LoVo (cell line): ENCODE results near the gene PLEKHB1.

ENCODE experiments used
- DNase-seq: peaks from one replicate; pipeline ENCODE4 v3.0.0-alpha.2; 2016; ENCODE audit warnings: low spot score

Gene PLEKHB1

GRCh38 chr11:73648121-73648520 lies 1.7 kb downstream of the PLEKHB1 start:
- no peak for DNase-seq

DNA sequence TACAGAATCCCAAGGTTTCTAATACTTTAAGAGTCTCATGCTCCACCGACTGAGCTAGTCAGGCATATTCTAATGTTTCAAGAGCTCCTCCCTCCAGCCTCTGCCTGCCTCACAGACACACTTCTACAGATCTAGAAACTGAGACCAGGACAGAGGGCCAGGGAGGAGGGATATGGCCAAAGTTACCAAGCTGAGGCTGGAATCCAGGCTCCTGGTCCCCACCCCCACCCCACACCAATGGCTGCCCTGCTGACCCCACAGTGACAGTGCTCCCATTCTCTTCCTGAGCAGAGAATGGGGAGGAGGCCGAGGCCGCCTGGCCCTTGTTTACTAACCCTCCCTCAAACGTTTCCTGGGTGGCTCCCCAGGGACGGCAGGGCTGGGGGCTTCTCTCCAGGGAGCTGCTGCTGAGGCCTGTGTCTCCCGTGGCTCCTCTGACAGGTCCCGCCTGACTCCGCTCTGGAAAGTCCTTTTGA lies 2.2 kb downstream of the PLEKHB1 start:
- no peak for DNase-seq

DNA sequence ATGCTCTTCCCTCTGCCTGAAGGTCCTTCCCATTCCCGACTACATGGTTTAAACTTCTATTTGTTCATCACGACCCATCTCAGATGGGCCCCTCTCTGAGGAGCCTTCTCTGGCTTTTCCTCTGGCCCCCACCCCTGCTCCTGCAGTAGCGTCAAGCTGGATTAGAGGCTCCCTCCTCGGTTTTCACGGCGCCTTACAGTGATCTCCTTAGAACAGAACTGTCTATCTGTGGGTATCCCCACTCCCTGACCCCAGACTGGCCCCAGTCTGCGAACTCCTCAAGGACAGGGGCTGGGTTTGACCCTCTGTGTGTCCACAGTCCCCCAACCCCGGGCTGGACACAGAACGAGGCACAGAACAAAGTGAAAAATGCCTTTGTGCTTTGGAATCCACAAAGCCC lies 2.8 kb downstream of the PLEKHB1 start:
- DNase-seq: no peak

GRCh38 chr11:73650400-73650799 lies 4.0 kb downstream of the PLEKHB1 start:
- no peak for DNase-seq

DNA sequence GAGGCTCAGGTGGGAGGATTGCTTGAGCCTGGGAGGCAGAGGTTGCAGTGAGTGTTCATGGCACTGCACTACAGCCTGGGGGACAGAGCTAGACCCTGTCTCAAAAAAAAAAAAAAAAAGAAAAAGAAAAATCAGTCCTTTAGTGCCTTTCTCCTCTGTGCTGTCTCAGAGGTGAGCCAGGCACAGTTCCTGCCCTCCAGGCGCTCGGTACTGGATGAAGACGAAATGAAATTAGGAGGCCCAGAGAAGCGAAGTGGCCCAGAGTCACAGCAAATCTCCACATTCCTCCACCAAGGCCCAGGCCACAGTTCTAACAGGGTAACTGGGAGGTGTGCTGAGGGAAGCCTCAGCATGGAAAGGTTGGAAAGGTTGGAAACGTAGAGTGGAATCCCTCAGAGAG lies 4.9 kb downstream of the PLEKHB1 start:
- no peak for DNase-seq

- DNase-seq: no peak
Measured at GRCh38 chr11:73651661-73652045, 5.3 kb downstream of the PLEKHB1 start.

GRCh38 chr11:73652046-73652730 lies 5.8 kb downstream of the PLEKHB1 start:
- no peak for DNase-seq

- no peak for DNase-seq
Measured at GRCh38 chr11:73652856-73653559, 6.6 kb downstream of the PLEKHB1 start.

DNA sequence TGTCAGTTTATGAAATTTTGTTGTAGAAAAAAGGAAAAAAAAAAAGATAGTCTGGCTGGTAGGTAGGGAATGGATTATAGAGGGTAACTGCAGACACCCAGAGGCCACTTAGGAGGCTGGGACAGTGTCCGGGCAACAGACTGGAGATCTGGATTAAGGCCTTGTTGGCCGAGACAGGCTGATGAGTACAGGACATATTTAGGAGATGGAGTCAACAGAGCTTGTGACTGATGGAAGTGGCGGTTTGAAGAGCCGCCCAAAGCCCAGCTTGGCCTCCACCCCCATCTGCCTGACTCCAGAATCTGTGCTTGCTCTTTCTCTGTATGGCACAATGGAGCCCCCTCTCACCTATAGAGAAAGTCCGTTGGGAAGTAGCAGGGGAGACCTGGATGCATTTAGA lies 7.6 kb downstream of the PLEKHB1 start:
- no peak for DNase-seq

DNA sequence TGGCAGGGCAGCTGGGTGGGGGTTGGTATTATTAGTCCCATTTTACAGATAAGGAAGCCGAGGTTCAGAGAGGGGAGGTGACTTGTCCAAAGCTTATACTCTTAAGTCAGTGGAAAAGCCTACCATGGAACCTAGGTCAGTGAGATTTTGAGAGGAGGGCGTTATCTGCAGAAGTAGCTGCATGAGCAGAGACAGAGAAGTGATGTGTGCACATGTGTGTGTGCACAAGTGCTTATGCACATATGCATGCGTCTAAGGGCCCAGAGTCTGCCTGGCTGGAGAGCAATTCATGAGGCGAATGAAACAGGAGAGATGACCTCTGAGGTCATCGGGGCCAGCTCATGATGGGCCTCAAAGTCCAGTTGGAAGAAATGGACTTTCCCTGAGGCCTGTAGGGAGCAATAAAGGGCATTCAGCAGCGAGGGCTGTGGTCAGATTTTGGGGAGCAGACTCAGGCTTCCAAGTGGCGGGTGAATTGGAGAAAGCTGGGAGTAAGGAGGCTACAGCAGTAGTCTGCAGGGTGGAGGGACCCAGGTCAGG lies 8.2 kb downstream of the PLEKHB1 start:
- DNase-seq: no peak

DNA sequence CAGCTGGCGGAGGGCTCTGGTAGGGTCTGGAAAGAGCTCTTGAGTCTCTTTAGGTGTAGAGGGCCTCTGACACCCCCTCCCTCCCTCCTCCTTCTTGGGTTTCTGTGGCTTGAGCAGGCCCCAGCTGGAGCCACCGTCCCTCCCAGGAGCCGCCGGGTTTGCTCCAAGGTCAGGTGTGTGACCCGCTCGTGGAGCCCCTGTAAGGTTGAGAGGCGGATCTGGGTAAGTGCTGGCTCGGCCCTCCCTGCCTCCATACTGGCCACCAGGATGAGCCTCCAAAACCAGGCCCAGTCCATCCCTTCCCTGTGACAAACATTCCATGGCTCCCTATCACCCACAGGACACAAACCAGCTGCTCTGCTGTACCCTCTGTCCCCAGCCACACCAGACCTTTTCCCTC lies 9.3 kb downstream of the PLEKHB1 start:
- no peak for DNase-seq

DNA sequence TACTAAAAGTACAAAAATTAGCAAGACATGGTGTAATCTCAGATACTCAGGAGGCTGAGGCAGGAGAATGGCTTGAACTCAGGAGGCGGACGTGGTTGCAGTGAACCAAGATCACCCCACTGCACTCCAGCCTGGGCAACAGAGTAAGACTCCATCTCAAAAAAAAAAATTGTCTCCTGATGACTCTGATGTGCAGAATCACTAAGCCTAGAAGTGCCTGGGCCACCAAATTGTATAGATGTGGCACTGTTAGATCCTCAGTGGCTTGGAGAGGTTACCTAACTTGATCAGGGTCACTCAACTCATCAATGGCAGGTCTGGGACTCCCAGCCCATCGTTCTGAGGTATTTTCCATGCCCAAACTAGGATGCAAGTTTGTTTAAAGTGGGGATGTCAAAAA lies 10.6 kb downstream of the PLEKHB1 start:
- DNase-seq: no peak

DNA sequence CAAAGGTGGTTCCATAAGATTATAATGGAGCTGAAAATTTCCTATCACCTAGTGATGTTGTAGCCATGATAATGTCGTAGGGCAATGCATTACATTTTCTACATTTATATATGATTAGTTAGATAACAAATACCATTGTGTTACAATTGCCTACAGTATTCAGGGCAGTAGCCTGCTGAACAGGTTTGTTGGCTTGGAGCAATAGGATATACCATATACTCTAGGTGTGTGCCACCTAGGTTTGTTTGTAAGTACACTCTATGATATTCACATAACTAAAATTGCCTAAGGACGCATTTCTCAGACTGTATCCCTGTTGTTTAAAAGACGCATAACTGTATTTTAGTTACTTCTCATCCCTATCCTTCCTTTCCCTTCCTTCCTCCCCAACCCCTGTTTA lies 13.6 kb downstream of the PLEKHB1 start:
- no peak for DNase-seq

DNA sequence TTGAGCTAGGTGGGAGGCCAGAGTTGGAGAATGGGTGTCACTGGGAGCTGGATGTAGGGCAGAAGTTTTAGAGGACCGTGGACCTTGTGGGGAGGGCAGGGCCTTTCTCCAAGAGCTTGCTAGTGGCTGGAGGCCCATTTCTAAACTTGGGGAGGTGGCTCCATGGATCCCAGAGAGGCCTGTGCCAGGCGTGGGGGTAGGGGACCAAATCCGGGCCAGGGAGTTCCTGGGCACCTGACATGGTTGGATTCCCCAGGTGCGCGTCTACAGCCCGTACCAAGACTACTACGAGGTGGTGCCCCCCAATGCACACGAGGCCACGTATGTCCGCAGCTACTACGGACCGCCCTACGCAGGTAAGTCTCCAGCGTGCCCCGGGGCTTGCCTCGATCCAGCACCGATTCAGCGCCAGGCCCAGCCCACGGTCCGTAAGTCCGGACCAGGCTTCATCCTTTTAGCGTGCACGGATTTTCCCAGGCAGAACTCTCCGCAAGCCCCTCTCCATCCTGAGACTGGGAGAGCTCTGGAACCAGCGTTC lies 14.2 kb downstream of the PLEKHB1 start:
- no peak for DNase-seq

DNA sequence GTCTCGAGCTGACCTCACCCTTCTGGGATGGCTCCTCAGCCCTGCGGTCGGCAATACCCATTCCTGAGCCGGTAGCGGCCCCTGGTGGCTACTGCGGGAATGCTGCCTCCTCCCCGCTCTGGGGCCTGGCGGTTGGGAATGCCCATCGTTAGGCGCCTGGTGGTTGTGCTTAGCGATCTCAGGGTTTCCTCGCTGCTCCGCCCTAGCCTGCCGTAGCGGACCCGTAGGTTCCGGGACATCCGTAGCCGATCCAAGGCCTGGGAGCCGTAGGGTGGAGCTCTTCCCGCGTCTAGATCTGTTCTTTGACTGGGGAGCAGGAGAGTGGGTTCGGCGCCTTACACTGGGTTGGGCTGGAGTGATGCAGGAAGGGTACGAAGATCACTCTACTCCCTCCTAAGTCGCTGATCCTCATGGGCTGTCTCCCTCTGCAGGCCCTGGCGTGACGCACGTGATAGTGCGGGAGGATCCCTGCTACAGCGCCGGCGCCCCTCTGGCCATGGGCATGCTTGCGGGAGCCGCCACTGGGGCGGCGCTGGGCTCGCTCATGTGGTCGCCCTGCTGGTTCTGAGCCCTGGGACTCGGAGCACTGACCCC lies 14.8 kb downstream of the PLEKHB1 start:
- DNase-seq: peak; percentile 82

DNA sequence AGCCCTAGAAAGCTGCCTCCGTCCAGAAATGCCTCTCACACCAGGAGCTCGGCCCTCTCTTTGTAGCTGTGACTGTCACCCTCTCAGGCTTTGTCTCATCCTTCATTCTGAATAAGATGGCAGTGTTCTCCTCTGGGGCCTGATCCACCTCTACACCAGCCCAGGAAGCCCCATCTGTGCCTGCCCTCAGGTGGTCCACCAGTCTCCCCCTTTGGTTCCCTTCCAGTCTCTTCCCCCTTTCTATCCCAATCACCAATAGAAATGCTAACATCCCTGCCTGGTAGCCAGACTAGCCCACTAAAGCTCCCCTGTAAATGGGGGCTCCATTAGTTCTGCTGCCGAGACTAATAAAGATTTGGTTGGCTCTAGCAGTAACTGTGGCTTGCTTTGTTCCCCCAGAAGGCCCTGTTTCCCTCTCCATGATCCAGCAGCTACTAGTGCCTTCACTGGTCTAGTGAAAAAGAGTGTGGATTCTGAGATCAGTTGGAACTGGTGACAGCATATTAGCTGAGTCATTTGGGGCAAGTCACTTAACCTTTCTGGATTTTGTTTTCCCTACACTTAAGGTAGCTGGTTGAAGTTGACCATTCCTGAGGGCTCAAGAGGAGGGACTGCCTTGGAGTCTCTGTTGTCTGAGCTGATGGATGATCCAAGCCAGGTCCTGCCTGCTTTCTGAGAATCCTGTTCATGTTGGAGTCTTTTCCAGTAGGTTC lies 16.2 kb downstream of the PLEKHB1 start:
- no peak for DNase-seq

GRCh38 chr11:73663604-73664495 lies 17.5 kb downstream of the PLEKHB1 start:
- no peak for DNase-seq

GRCh38 chr11:73664877-73665276 lies 18.5 kb downstream of the PLEKHB1 start:
- DNase-seq: no peak

DNA sequence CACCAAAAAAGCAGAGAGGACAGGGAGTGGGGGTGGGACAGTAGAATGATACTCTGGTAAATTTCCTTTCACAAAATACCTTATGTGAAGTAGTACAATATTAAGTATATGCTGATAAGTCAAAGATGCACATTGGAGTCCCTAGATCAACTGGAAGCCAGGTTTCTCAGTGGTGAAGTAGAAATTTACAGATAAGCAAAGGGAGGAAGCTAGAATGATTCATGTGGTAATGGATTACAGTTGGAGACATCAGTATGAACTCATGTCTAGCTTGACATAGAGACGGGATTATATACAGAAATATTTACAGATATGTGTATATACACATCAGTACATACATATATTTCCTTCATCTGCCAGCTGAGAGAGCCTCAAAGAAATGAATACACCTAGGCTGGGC lies 21.5 kb downstream of the PLEKHB1 start:
- no peak for DNase-seq

DNA sequence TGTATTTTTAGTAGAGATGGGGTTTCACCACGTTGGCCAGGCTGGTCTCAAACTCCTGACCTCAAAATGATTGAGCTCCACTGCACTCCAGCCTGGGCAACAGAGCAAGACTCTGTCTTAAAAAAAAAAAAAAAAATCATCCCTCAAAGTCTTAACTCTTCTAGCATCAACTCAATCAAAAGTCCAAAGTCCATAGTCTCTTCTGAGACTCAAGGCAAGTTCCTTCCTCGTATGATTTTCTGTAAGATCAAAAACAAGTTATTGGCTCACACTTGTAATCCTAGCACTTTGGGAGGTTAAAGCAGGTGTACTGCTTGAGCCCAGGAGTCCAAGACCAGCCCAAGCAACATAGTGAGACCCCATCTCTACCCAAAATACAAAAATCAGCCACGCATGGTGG lies 24.4 kb downstream of the PLEKHB1 start:
- no peak for DNase-seq

- DNase-seq: no peak
Measured at GRCh38 chr11:73671701-73672100, 25.3 kb downstream of the PLEKHB1 start.
